Transverse colon (tissue), 4 donors: Measurements from ENCODE around the gene GRIN3B. TPM values are rescaled to one million over a fixed set of nuclear protein-coding genes. Genes with fewer than 3 reads are reported as not detected.
"Not testable (repeated sequence)": the region's sequence is repeated elsewhere in the genome, so short reads cannot be mapped to it uniquely, and the experiment has no call there.

Source experiments
- DNase-seq: peaks from one replicate; pipeline ENCODE4 v3.0.0-alpha.2; 2019
- H3K27ac ChIP-seq, 4 donors: fragments of 200-600 bp; sonication (generic); 2 replicates each; pipeline ENCODE4 v1.5.1; 2016 to 2018; ENCODE audit warnings: inconsistent platforms in 4 of 4
- H3K27me3 ChIP-seq: fragments of 200-600 bp; sonication (generic); 2 replicates; pipeline ENCODE4 v1.5.1; 2017; ENCODE audit warnings: inconsistent platforms
- H3K36me3 ChIP-seq, 4 donors: fragments of 200-600 bp; sonication (generic); 2 replicates each; pipeline ENCODE4 v1.5.1; 2017 to 2019; ENCODE audit warnings: inconsistent platforms in 4 of 4
- H3K4me1 ChIP-seq, 4 donors: fragments of 200-600 bp; sonication (generic); 2 replicates each; pipeline ENCODE4 v1.5.1; 2017 to 2020; ENCODE audit warnings: inconsistent platforms in 4 of 4
- H3K4me3 ChIP-seq, 4 donors: fragments of 200-600 bp; sonication (generic); 1 replicate in 1 of 4; 2 replicates in 3 of 4; pipeline versions ENCODE4 v1.5.1 to v1.6.1; 2017 to 2019; ENCODE audit warnings: inconsistent platforms in 4 of 4
- H3K9me3 ChIP-seq, 2 donors: fragments of 200-600 bp; sonication (generic); 2 replicates each; pipeline ENCODE4 v1.5.1; 2017 to 2019; ENCODE audit warnings: inconsistent platforms in 2 of 2
- EP300 ChIP-seq: sonication (generic); formaldehyde crosslinking; IDR thresholded peaks from one replicate; pipeline ENCODE4 v1.6.1; 2017; ENCODE audit warnings: antibody characterized with exemption, low read depth
- POLR2A ChIP-seq: fragments of 450-650 bp; IDR thresholded peaks from one replicate; pipeline ENCODE4 v1.6.1; 2016; ENCODE audit warnings: antibody characterized with exemption, mild to moderate bottlenecking, moderate library complexity
- POLR2AphosphoS5 ChIP-seq, 3 donors: sonication (generic); formaldehyde crosslinking; IDR thresholded peaks; one replicate each; pipeline ENCODE4 v1.6.1; 2016; ENCODE audit warnings: antibody characterized with exemption in 3 of 3
- WGBS, 2 donors: methylation state at CpG; one replicate each; pipeline ENCODE4 v1.1.5; 2018; ENCODE audit warnings: low coverage in 1 of 2; 5-methylcytosine and 5-hydroxymethylcytosine counted together
- in situ Hi-C, 4 donors: fragments of 200-750 bp; cut with MboI; loops; one replicate each; pipeline versions ENCODE4 v1.15.0 to v1.15.1; 2017; ENCODE audit warnings: low sequenced_read_pairs in 3 of 4, low pct_ligation_motif_present in 1 of 4, low pct_unique_long_range_greater_than_20kb in 1 of 4
- intact Hi-C: fragments of 100-400 bp; cut with DNase I; formaldehyde crosslinking; loops from one replicate; pipeline ENCODE4 v1.15.1; 2023; ENCODE audit warnings: low total_unique reads
- total RNA-seq, 4 donors: library from RNA; depleted of rRNA; stranded (reverse); fragments of >200 nt; gene quantifications; one replicate each; pipeline ENCODE4 v1.1.0, GENCODE V29; 2016
- TF ChIP-seq, protein P1 (sequence below), 5 experiments: fragments of 200-600 bp in 3 of 5; fragments of 450-650 bp in 2 of 5; sonication (generic) in 3 of 5; IDR thresholded peaks; 1 replicate in 2 of 5; 2 replicates in 3 of 5; pipeline ENCODE4 v1.5.1; 2016 to 2017; ENCODE audit warnings: antibody characterized with exemption in 5 of 5, inconsistent platforms in 3 of 5, mild to moderate bottlenecking in 2 of 5, moderate library complexity in 1 of 5

The GRIN3B gene
- total RNA-seq, 4 donors from 2014 or later, result 1.6 TPM; not detected in 3

- Histone ChIP-seq H3K36me3 (peaks cover 0 to under 1% (median 0%) of the 10 kb centered on the region in 4 donors), H3K4me3 (peak overlapping the region in 3 of 4 donors; percentile 64 to 100 (median 89)), H3K4me1 (peaks cover 47 to 57% (median 53%) of the 10 kb centered on the region in 4 donors), H3K27me3 (no peaks in the 10 kb centered on the region), H3K9me3 (no peaks in the 10 kb centered on the region), H3K27ac (peak overlapping the region in 2 of 4 donors; percentile 2 to 92)
- TF ChIP-seq, protein P1, sequence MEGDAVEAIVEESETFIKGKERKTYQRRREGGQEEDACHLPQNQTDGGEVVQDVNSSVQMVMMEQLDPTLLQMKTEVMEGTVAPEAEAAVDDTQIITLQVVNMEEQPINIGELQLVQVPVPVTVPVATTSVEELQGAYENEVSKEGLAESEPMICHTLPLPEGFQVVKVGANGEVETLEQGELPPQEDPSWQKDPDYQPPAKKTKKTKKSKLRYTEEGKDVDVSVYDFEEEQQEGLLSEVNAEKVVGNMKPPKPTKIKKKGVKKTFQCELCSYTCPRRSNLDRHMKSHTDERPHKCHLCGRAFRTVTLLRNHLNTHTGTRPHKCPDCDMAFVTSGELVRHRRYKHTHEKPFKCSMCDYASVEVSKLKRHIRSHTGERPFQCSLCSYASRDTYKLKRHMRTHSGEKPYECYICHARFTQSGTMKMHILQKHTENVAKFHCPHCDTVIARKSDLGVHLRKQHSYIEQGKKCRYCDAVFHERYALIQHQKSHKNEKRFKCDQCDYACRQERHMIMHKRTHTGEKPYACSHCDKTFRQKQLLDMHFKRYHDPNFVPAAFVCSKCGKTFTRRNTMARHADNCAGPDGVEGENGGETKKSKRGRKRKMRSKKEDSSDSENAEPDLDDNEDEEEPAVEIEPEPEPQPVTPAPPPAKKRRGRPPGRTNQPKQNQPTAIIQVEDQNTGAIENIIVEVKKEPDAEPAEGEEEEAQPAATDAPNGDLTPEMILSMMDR (IDR thresholded peaks at IDR 0.05), result no peak
- TF ChIP-seq EP300, result no peak
- intact Hi-C loops (no loop called here), in situ Hi-C loops (no loop called here)
- no peak for DNase-seq
- WGBS, 2 donors, result 20 to 41% methylated on average over 3 to 16 of the region's 17 CpGs
Observed at GRCh38 chr19:1018932-1019615, 18.9 kb downstream of the GRIN3B start.

DNA sequence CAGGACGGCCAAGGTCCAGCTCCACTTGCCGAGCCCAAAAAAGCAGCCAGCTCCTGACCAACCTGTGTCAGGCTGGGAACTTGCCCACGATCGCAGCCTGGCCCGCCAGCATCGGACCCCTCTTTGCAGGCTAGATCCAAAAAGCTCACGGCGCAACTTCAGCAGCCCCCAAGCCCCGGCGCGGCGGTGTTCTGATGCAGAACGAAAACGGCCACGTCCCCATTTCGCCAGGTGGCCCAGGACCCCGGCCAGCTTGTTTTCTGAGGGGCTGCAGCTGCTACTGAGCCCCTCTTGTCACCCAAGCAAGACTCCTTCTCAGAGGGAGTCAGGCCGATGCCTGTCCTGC is 19.4 kb downstream of the GRIN3B start:
- H3K4me3 ChIP-seq, result peak overlapping the region; percentile 46 to 100 (median 76)
- H3K27ac ChIP-seq, result peak overlapping the region; percentile 2 to 95 (median 94)
- H3K4me1 ChIP-seq, result peaks cover 47 to 57% (median 53%) of the 10 kb centered on the region in 4 donors
- no peak for DNase-seq
- no peak for TF ChIP-seq EP300
- TF ChIP-seq POLR2AphosphoS5 (IDR thresholded peaks at IDR 0.05), result no peak
- no peak for TF ChIP-seq POLR2A
- TF ChIP-seq, protein P1 (IDR thresholded peaks at IDR 0.05), result no peak
- 41% methylated on average over 15 of the region's 18 CpGs; no CpG with 5 or more reads in 1 of the 2 donors for WGBS, 2 donors
- intact Hi-C loops (no loop called here), in situ Hi-C loops (no loop called here)
- no peaks in the 10 kb centered on the region for H3K27me3 ChIP-seq
- no peaks in the 10 kb centered on the region for H3K9me3 ChIP-seq
- H3K36me3 ChIP-seq, result no peaks in the 10 kb centered on the region

DNA sequence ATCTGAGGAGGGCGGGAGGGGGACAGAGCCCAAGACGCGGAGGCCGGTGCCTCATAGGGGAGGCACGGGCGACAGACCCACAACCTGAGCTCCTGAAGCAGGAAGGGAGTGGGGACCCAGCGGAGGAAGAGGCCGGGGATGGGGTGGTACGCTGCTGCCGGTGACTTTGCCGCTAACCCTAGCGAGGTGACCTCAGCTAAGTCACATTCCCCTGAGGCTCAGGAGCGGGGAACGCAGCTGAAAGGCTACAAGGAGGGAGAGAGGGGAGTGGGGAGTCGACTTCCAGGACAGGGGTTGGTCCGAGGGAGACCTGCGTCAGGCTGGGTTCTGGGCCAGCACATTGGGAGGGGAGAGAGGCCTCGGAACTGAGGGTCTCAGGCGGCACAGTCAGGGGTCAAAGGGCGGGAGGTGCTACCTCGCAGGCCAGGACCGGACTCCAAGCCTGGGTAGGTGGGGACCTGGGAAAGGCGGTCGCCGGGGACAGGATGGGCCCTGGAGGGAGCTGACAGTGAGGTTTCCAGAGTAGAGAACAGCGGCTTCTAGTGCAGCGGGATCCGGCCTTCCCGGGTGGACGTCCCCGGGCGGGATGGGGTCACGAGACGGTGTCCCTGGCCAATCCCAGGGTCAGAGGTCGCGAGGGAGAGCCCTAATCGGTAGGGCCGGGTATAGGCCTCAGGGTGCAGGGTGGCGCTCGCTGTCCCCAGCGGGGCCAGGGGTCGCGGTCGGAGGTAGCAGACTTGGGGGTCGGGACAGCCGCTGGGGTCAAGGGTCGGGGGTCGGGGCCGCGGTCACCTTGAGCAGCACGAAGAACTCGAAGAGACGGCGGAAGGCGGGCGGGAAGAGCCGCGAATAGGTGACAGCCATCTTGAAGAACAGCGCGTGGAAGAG is 20.0 kb downstream of the GRIN3B start:
- H3K4me3 ChIP-seq, result peak overlapping the region; percentile 46 to 100 (median 76)
- no peaks in the 10 kb centered on the region for H3K9me3 ChIP-seq
- TF ChIP-seq, protein P1 (IDR thresholded peaks at IDR 0.05), result no peak
- TF ChIP-seq EP300 (no peak), POLR2A (no peak), POLR2AphosphoS5 (IDR thresholded peaks at IDR 0.05) (no peak)
- no peaks in the 10 kb centered on the region for H3K27me3 ChIP-seq
- H3K4me1 ChIP-seq, result peaks cover 47 to 57% (median 51%) of the 10 kb centered on the region in 4 donors
- no peaks in the 10 kb centered on the region for H3K36me3 ChIP-seq
- in situ Hi-C loops, result no loop called here
- intact Hi-C loops, result loop anchor here (10.0 kb wide), 1 partner anchor 225 kb away; the partner anchor contains the start of genes ATP5F1D and MIDN
- WGBS, 2 donors, result 2% methylated on average over 56 of the region's 60 CpGs; no CpG with 5 or more reads in 1 of the 2 donors
- no peak for DNase-seq
- peak overlapping the region; percentile 92 to 98 (median 95) for H3K27ac ChIP-seq

GRCh38 chr19:1020868-1021425 is 20.7 kb downstream of the GRIN3B start, which contains the start of gene TMEM259:
Gene TMEM259 (minus strand): TSS chr19:1021123. CDS start chr19:1020996, 127 bp downstream.
- H3K4me1 ChIP-seq, result peaks cover 44 to 56% (median 48%) of the 10 kb centered on the region in 4 donors
- H3K4me3 ChIP-seq, result peak within 1 kb of the TSS; percentile 46 to 100 (median 76)
- H3K27ac ChIP-seq, result peak within 1 kb of the TSS; percentile 92 to 98 (median 95)
- no peaks in the 10 kb centered on the region for H3K27me3 ChIP-seq
- 0% methylated on average over 2 to 37 of the region's 68 CpGs for WGBS, 2 donors
- H3K9me3 ChIP-seq, result no peaks in the 10 kb centered on the region
- in situ Hi-C loops, result no loop called here
- intact Hi-C loops, result loop anchor here (10.0 kb wide), 1 partner anchor 224 kb away; the partner anchor contains the start of genes ATP5F1D and MIDN
- no peaks in the 10 kb centered on the region for H3K36me3 ChIP-seq
- peak; percentile 98 for DNase-seq
- TF ChIP-seq POLR2AphosphoS5 (IDR thresholded peaks at IDR 0.05) (peak in 2 of 3 donors; percentile 40 to 83), EP300 (no peak), POLR2A (peak; percentile 68)
- TF ChIP-seq, protein P1 (IDR thresholded peaks at IDR 0.05), result no peak

DNA sequence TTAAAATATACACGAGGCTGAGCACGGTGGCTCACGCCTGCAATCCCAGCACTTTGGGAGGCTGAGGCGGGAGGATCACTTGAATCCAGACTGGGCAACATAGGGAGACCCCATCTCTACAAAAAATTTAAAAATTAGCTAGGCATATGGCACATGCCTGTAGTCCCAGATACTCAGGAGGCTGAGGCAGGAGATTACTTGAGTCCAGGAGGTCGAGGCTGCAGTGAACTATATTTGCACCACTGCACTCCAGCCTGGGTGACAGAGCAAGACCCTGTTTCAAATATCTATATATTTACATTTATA is 23.6 kb downstream of the GRIN3B start:
- H3K4me1 ChIP-seq, result peaks cover 17 to 45% (median 39%) of the 10 kb centered on the region in 4 donors
- WGBS, 2 donors, result 48 to 59% methylated on average over 2 to 5 of the region's 5 CpGs
- DNase-seq, H3K4me3 ChIP-seq, in situ Hi-C loops, H3K36me3 ChIP-seq, H3K27me3 ChIP-seq, H3K9me3 ChIP-seq: not testable (repeated sequence)
- intact Hi-C loops, result loop anchor here (10.0 kb wide), 1 partner anchor 221 kb away; the partner anchor contains the start of genes ATP5F1D and MIDN
- peak overlapping the region in 1 of 4 donors; percentile 92 for H3K27ac ChIP-seq
